HG03066 (cell line): ENCODE measurements around the gene TMEM161B.
"Not testable (repeated sequence)": the region's sequence is repeated elsewhere in the genome, so short reads cannot be mapped to it uniquely, and the experiment has no call there.

Source experiments
- ATAC-seq: cut with Tn5 transposase; IDR thresholded peaks from one replicate; pipeline ENCODE4 v1.9.1; 2021; ENCODE audit warnings: low read depth; ENCODE audit not compliant: unreplicated experiment

The TMEM161B gene

GRCh38 chr5:88188458-88189132 is 80.0 kb downstream of the TMEM161B start:
- no peak for ATAC-seq

GRCh38 chr5:88183255-88183654 is 85.4 kb downstream of the TMEM161B start:
- no peak for ATAC-seq

- ATAC-seq, result not testable (repeated sequence)
Observed at GRCh38 chr5:88177486-88177885, 91.2 kb downstream of the TMEM161B start.

- ATAC-seq, result no peak
Observed at GRCh38 chr5:88172847-88173758, 95.5 kb downstream of the TMEM161B start.

GRCh38 chr5:88159591-88159990 is 109.1 kb downstream of the TMEM161B start:
- no peak for ATAC-seq

GRCh38 chr5:88158056-88158455 is 110.6 kb downstream of the TMEM161B start:
- ATAC-seq, result no peak

GRCh38 chr5:88154891-88155290 is 113.8 kb downstream of the TMEM161B start:
- ATAC-seq, result no peak

GRCh38 chr5:88150747-88151146 is 117.9 kb downstream of the TMEM161B start:
- ATAC-seq, result no peak

- no peak for ATAC-seq
Observed at GRCh38 chr5:88145611-88146467, 122.8 kb downstream of the TMEM161B start.

GRCh38 chr5:88145221-88145610 is 123.4 kb downstream of the TMEM161B start:
- ATAC-seq, result no peak
